ENCODE data around the gene FIGN.

FIGN gene

DNA sequence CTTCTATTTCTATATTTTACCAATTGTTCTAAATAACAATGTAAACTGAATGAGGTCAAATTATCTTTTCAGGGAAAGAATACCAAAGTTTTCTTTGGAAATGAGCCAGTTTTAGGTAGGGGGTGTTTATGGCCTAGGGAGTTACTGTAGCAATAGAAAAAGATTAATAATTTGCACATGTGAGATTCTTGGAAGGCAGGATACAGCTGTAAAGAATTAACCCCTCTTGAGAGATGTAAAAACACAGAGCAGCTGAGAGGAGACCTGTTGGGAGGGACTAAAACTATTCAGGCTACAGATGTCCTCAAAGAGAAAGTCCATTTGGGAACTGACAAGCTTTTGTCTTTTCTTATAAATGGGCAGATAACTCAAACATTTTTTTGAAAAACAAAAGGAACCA, 182.2 kb downstream of the FIGN start:
- no peak for DNase-seq

DNA sequence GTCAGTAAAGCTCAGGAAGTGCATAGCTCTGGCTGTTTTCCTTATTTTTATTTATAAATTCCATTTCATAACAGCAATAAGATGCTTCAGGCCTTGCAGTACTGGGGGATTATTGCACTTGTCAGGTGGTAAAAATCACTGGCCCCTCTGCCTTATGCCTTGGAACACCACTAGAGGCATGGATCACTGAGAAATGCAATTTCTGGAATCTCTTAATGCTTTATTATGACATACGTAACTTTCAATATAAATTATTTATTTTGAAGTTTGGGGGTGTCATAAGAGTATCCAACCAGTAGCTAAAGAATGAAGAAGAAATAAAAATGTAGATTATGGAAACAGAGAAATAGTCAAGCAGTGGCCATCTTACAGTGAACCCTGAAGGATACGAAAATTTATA, 183.1 kb downstream of the FIGN start:
- DNase-seq = no peak

DNA sequence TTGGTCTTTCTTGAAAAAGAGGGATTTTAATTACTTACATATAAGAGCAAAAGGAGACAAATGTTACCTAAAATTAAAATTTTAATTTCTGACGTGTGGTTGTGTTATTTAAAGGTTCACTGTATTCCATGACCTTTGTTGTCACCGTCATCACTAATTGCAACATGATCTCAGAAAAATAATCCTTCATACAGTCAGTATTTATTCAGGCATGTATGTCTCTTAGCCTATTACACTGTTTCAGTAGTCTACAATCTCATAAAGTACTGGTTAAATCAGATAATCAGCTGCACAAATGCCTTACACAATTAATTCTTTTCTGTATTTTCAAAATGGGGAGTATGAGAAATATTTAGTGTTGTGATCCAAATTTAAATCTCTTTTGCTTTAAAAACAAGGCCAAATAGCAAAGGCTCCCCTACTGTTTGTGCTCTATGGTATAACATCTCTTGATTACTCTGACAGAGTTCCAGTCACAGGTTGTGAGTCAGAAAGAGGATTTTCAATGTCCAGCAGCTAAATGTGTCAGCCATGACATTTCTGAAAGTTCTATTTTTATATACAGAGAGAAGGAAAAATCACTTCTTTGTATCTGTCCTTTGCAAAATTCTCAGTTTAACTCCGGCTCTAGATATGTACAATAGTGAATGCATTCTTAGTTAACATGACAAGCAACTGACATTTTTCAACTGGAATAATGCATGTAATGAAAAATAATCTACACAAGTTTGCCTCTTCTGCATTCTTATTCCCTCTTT, 184.0 kb downstream of the FIGN start:
- DNase-seq = no peak

DNA sequence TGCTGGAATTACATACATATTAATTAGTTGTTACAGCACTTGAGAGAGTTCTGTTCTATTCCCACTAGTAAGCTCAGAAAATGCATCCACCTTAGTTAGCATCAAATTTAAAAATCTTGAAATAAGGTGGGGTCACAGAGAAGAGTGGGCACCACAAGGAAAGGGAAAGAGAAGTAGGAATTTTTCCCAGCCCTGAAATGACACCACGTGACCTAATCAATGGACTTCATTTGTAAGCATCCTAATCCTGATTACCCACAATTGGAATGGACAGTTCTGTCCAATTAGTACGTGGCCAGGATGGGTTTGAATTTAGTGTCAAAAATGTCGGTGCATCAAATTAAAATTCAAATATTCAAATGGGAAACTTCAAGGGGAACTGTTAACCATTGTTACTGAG, 186.8 kb downstream of the FIGN start:
- no peak for DNase-seq

Data from NCI-H526 treated with DMSO at 0.1 percent for 48 hours (cell line).